Measurements from ENCODE around the gene DCC. TPM values are rescaled to one million over a fixed set of nuclear protein-coding genes. Genes with fewer than 3 reads are reported as not detected.

The DCC gene
- total and polyA plus RNA-seq, 2 of the 8 experiments (the other 6 are each of a cell fraction or from before 2014, with no cell fraction given) = 0.14 to 1.4 TPM

GRCh38 chr18:53472546-53472945, 1132.5 kb downstream of the DCC start:
- POLR2A ChIA-PET (ENCODE audit: partially characterized antibody) = no interaction called here
- H4K8ac ChIP-seq (ENCODE audit: extremely low read depth, insufficient read depth, low read length) = no peak overlapping the region
- no peak for TF ChIP-seq RNF2 (IDR thresholded peaks at IDR 0.05; ENCODE audit: borderline replicate concordance, low read depth, low read length, missing control alignments, poor library complexity, severe bottlenecking)
- no peak for TF ChIP-seq YY1 (IDR thresholded peaks at IDR 0.05; ENCODE audit: low read depth, low read length)
- no peak for TF ChIP-seq CREB1 (IDR thresholded peaks at IDR 0.05)
- no peak for TF ChIP-seq CTBP2 (IDR thresholded peaks at IDR 0.05; ENCODE audit: borderline replicate concordance, insufficient read depth, insufficient read length, low read length)
- no peak for TF ChIP-seq GTF2F1 (IDR thresholded peaks at IDR 0.05; ENCODE audit: borderline replicate concordance, low read depth, low read length)
- no peak for TF ChIP-seq RXRA (IDR thresholded peaks at IDR 0.05; ENCODE audit: insufficient read depth, low read depth, low read length)
- no peak for TF ChIP-seq SP1 (IDR thresholded peaks at IDR 0.05; ENCODE audit: low read depth, low read length)
- TF ChIP-seq POLR2A (IDR thresholded peaks at IDR 0.05; ENCODE audit: control extremely low read depth in 1 of 2, low read depth in 2 of 2, low read length in 2 of 2) = no peak
- TF ChIP-seq TBP (IDR thresholded peaks at IDR 0.05; ENCODE audit: low read depth, low read length) = no peak
- no peak for TF ChIP-seq JUND (IDR thresholded peaks at IDR 0.05; ENCODE audit: low read length)
- no peak for TF ChIP-seq MAFK (IDR thresholded peaks at IDR 0.05; ENCODE audit: low read depth, low read length)
- TF ChIP-seq HDAC6 (IDR thresholded peaks at IDR 0.05; ENCODE audit: low read depth, low read length) = no peak
- TF ChIP-seq NRF1 (IDR thresholded peaks at IDR 0.05; ENCODE audit: low read depth, low read length) = no peak
- TF ChIP-seq SP2 (IDR thresholded peaks at IDR 0.05; ENCODE audit: low read length) = no peak
- TF ChIP-seq SIRT6 (IDR thresholded peaks at IDR 0.05; ENCODE audit: low read length) = no peak
- no peak for TF ChIP-seq BRCA1 (IDR thresholded peaks at IDR 0.05; ENCODE audit: low read depth, low read length)
- TF ChIP-seq ZNF274 (IDR thresholded peaks at IDR 0.05; ENCODE audit: borderline replicate concordance, extremely low read depth, low read length) = no peak

More at GRCh38 chr18:53472546-53472945, 1132.5 kb downstream of the DCC start:
- no peaks in the 10 kb centered on the region for H4K20me1 ChIP-seq (replicated peaks in 1 of 2; ENCODE audit: control insufficient read depth in 1 of 2, insufficient read depth in 2 of 2, low read length in 2 of 2)
- H3K36me3 ChIP-seq (ENCODE audit: control insufficient read depth in 2 of 4, insufficient read depth in 4 of 4, low read length in 3 of 4) = no peaks in the 10 kb centered on the region
- H2BK20ac ChIP-seq (ENCODE audit: low read length) = no peak overlapping the region
- 68% methylated on average over 2 of the region's 2 CpGs; no CpG with 5 or more reads in 1 of the 2 experiments for WGBS, 2 experiments (ENCODE audit: extremely low coverage in 1 of 2, insufficient coverage in 1 of 2, insufficient read length in 1 of 2, insufficient replicate concordance in 2 of 2, low coverage in 1 of 2, low lambda C conversion rate in 2 of 2, missing lambda C conversion rate in 1 of 2)
- H3K4me1 ChIP-seq (replicated peaks in 1 of 4; ENCODE audit: control insufficient read depth in 3 of 4, insufficient read depth in 4 of 4, low read length in 3 of 4) = no peaks in the 10 kb centered on the region
- no peak overlapping the region for H4K91ac ChIP-seq (replicated peaks; ENCODE audit: insufficient read length, low read length)
- CTCF ChIA-PET (ENCODE audit: partially characterized antibody) = interaction anchor here (0.7 kb wide), 1 partner anchor 232 kb away, joined by 5 read pairs; no protein-coding TSS in a partner anchor
- no peak overlapping the region for H3K4me3 ChIP-seq (ENCODE audit: extremely low read depth in 1 of 4, insufficient read depth in 2 of 4, low read depth in 3 of 4, low read length in 4 of 4)
- no peak overlapping the region for H3K23ac ChIP-seq (ENCODE audit: insufficient read length)
- no peak overlapping the region for H3K56ac ChIP-seq (replicated peaks; ENCODE audit: insufficient read length, low read depth, low read length)
- H3K9ac ChIP-seq (replicated peaks in 1 of 4; ENCODE audit: extremely low read depth in 1 of 4, low read depth in 3 of 4, low read length in 3 of 4) = no peak overlapping the region
- H3K27me3 ChIP-seq (replicated peaks in 1 of 4; ENCODE audit: control insufficient read depth in 3 of 4, extremely low read depth in 1 of 4, insufficient read depth in 3 of 4, low read length in 3 of 4) = no peaks in the 10 kb centered on the region
- H3K4me2 ChIP-seq (ENCODE audit: insufficient read depth in 1 of 2, low read depth in 2 of 2, low read length in 2 of 2) = no peak overlapping the region
- FAIRE-seq = no peak
- DNase-seq (ENCODE audit: low read depth in 1 of 2, low spot score in 2 of 2) = no peak
- H3K27ac ChIP-seq (ENCODE audit: low read depth, low read length) = no peak overlapping the region
- H2BK5ac ChIP-seq (ENCODE audit: low read depth, low read length) = no peak overlapping the region
- H3K9me3 ChIP-seq (ENCODE audit: insufficient read depth in 2 of 2, low read depth in 1 of 2, low read length in 1 of 2) = peaks cover 7 to 11% of the 10 kb centered on the region in 2 experiments; a peak in 3 of 4 replicates
- H2BK120ac ChIP-seq (replicated peaks; ENCODE audit: low read depth, low read length) = no peak overlapping the region
- H3K79me2 ChIP-seq (ENCODE audit: control insufficient read depth in 1 of 2, insufficient read depth in 2 of 2, low read length in 2 of 2) = no peaks in the 10 kb centered on the region
- no peaks in the 10 kb centered on the region for H3K79me1 ChIP-seq (ENCODE audit: low read depth, low read length)
- no peak overlapping the region for H2AFZ ChIP-seq (ENCODE audit: low read length)
- no peak overlapping the region for H3K18ac ChIP-seq (ENCODE audit: extremely low read depth, low read length)
- H3K23me2 ChIP-seq (ENCODE audit: low read depth, low read length) = peaks cover 3% of the 10 kb centered on the region; the same call in 1 of the 2 replicates
- no peak overlapping the region for H2AK5ac ChIP-seq (ENCODE audit: low read depth, low read length)
- no peak overlapping the region for H2BK15ac ChIP-seq (ENCODE audit: low read length)
- no peak overlapping the region for H3K4ac ChIP-seq (replicated peaks; ENCODE audit: insufficient read length, low read depth, low read length)
- H3K14ac ChIP-seq (ENCODE audit: insufficient read length) = no peak overlapping the region
- no peak overlapping the region for H2BK12ac ChIP-seq (ENCODE audit: low read depth, low read length)
- H4K5ac ChIP-seq (ENCODE audit: insufficient read length, low read depth, low read length) = no peak overlapping the region

All from H1 (cell line).